GM19452 (cell line): ENCODE measurements around the gene TMEM82.

Source experiments
- ATAC-seq: cut with Tn5 transposase; IDR thresholded peaks from one replicate; pipeline ENCODE4 v1.9.1; 2021; ENCODE audit not compliant: unreplicated experiment

The TMEM82 gene

DNA sequence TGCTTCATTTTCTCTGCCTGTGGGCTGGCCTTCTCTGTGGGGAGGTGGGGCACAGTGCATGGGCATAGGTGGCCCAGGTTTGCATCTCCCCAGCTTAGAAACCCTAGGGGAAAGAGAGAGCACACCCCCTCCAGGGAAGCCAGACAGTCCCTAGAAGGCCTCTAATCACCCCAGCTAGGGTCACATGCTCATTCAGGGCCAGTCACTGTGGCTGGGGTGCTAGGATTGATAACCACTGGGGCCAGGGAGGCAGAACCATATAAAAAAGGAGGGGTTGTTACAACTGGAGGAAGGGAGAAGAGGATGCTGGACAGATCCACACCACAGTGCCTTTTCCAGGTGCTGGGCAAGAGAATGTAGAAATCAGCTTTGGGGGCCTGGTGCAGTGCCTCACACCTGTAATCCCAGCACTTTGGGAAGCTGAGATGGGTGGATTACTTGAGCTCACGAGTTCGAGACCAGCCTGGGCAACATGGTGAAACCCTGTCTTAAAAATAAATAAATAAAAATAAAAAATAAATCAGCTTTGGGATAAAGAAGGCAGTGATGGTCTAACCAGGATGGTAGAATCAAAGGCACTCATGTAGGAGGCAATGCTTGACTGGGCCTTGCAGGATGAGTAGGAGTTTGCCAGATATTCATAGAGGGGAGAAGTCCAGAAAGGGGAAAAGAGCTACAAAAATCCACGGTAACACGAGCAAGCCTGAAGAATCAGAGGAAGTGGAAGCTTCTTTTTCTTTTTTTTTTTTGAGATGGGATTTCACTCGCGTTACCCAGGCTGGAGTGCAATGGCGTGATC is 35.8 kb downstream of the TMEM82 start:
- ATAC-seq = no peak

DNA sequence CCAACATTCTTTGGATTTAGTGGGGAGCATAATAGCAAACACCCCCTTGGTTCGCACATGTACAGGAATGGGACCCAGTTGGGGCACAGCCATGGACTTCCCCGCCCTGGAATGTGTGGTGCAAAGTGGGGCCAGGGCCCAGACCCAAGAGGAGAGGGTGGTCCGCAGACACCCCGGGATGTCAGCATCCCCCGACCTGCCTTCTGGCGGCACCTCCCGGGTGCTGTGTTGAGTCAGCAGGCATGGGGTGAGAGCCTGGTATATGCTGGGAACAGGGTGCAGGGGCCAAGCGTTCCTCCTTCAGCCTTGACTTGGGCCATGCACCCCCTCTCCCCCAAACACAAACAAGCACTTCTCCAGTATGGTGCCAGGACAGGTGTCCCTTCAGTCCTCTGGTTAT is 43.4 kb downstream of the TMEM82 start:
- no peak for ATAC-seq

- ATAC-seq = no peak
These were observed 44.3 kb downstream of the TMEM82 start for GRCh38 chr1:15786581-15786980.

- no peak for ATAC-seq
These were observed 46.5 kb downstream of the TMEM82 start for GRCh38 chr1:15788624-15789301.

GRCh38 chr1:15796086-15796462 is 53.8 kb downstream of the TMEM82 start:
- ATAC-seq = no peak
